Neural progenitor cell (in vitro differentiated cells): Measurements from ENCODE around the gene ACBD3.

Experiments used
- EZH2 ChIP-seq: fragments of 200-600 bp; sonication (generic); IDR thresholded peaks from 2 replicates; pipeline ENCODE4 v1.6.1; 2017; ENCODE audit warnings: antibody characterized with exemption, mild to moderate bottlenecking, moderate library complexity
- TF ChIP-seq, protein P1 (sequence below): fragments of 200-600 bp; sonication (generic); IDR thresholded peaks from 2 replicates; pipeline ENCODE4 v1.5.1; 2017; ENCODE audit warnings: antibody characterized with exemption, mild to moderate bottlenecking

- TF ChIP-seq, protein P1, sequence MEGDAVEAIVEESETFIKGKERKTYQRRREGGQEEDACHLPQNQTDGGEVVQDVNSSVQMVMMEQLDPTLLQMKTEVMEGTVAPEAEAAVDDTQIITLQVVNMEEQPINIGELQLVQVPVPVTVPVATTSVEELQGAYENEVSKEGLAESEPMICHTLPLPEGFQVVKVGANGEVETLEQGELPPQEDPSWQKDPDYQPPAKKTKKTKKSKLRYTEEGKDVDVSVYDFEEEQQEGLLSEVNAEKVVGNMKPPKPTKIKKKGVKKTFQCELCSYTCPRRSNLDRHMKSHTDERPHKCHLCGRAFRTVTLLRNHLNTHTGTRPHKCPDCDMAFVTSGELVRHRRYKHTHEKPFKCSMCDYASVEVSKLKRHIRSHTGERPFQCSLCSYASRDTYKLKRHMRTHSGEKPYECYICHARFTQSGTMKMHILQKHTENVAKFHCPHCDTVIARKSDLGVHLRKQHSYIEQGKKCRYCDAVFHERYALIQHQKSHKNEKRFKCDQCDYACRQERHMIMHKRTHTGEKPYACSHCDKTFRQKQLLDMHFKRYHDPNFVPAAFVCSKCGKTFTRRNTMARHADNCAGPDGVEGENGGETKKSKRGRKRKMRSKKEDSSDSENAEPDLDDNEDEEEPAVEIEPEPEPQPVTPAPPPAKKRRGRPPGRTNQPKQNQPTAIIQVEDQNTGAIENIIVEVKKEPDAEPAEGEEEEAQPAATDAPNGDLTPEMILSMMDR: no peak
- no peak for TF ChIP-seq EZH2
Measured at GRCh38 chr1:226132728-226133503, 53.6 kb downstream of the ACBD3 start.
